B cell (primary cell): Measurements from ENCODE around the gene RPS6KL1. TPM values are rescaled to one million over a fixed set of nuclear protein-coding genes. Genes with fewer than 3 reads are reported as not detected.

Source experiments
- ATAC-seq: fragments of 200-7000 bp; cut with Tn5 transposase; one replicate; pipeline ENCODE4 v1.10.0; 2021; ENCODE audit warnings: low read depth, mild to moderate bottlenecking, moderate number of reproducible peaks, moderate library complexity
- CTCF ChIA-PET: fragments of 350-600 bp; sonication (Branson Sonifier 250); formaldehyde crosslinking; loops from one replicate; lab custom pipeline; 2021; ENCODE audit warnings: antibody characterized with exemption, inconsistent platforms; lab: Charles Lee
- POLR2A ChIA-PET: fragments of 350-600 bp; sonication (Branson Sonifier 250); formaldehyde crosslinking; loops from one replicate; lab custom pipeline; 2021; ENCODE audit warnings: antibody characterized with exemption; lab: Charles Lee
- DNase-seq: peaks from one replicate; pipeline ENCODE4 v3.0.0; 2013
- H2AFZ ChIP-seq: 2 replicates; pipeline ENCODE4 v1.6.1; 2012; ENCODE audit warnings: mild to moderate bottlenecking, low read depth, low read length; ENCODE audit not compliant: insufficient read depth, poor library complexity, severe bottlenecking
- H3K27ac ChIP-seq, 2 donors: 1 replicate in 1 of 2; 2 replicates in 1 of 2; pipeline ENCODE4 v1.5.1; 2012 to 2013; ENCODE audit warnings: low read length in 2 of 2, mild to moderate bottlenecking in 2 of 2, moderate library complexity in 1 of 2
- H3K27me3 ChIP-seq, 4 experiments: fragments of 200-600 bp in 1 of 4; sonication (generic) in 1 of 4; replicated peaks in 1 of 4; 1 replicate in 2 of 4; 2 replicates in 2 of 4; pipeline versions ENCODE4 v1.6.1 to v1.7.0; 2013 to 2016; ENCODE audit warnings: low read length in 3 of 4, mild to moderate bottlenecking in 2 of 4, mixed read lengths in 1 of 4, moderate library complexity in 1 of 4; ENCODE audit not compliant: insufficient read depth in 4 of 4, control insufficient read depth in 3 of 4; ENCODE audit errors: control extremely low read depth in 1 of 4
- H3K36me3 ChIP-seq, 2 experiments: replicated peaks in 1 of 2; 1 replicate in 1 of 2; 2 replicates in 1 of 2; pipeline versions ENCODE4 v1.6.1 to v1.7.1; 2013; ENCODE audit warnings: low read length in 1 of 2; ENCODE audit not compliant: insufficient read depth in 2 of 2, control insufficient read depth in 1 of 2; ENCODE audit errors: control extremely low read depth in 1 of 2, extremely low read depth in 1 of 2
- H3K4me1 ChIP-seq, 2 donors: fragments of 200-600 bp in 1 of 2; sonication (generic) in 1 of 2; 1 replicate in 1 of 2; 2 replicates in 1 of 2; pipeline versions ENCODE4 v1.5.1 to v1.6.1; 2013 to 2017; ENCODE audit warnings: low read length in 2 of 2; ENCODE audit not compliant: control insufficient read depth in 2 of 2, insufficient read depth in 2 of 2
- H3K4me2 ChIP-seq: replicated peaks from 2 replicates; pipeline ENCODE3; 2012; ENCODE audit warnings: mild to moderate bottlenecking, low read depth, low read length; ENCODE audit not compliant: poor library complexity, severe bottlenecking
- H3K4me3 ChIP-seq, 5 experiments: fragments of 200-600 bp in 1 of 5; sonication (generic) in 1 of 5; 1 replicate in 3 of 5; 2 replicates in 2 of 5; pipeline versions ENCODE4 v1.5.1 to v1.7.0; 2011 to 2016; ENCODE audit warnings: low read length in 4 of 5, mild to moderate bottlenecking in 4 of 5, low read depth in 2 of 5, control low read depth in 1 of 5, moderate library complexity in 1 of 5; ENCODE audit not compliant: insufficient read depth in 1 of 5; ENCODE audit errors: control extremely low read depth in 1 of 5, extremely low read depth in 1 of 5
- H3K79me2 ChIP-seq: fragments of 200-600 bp; sonication (generic); one replicate; pipeline ENCODE4 v1.6.0; 2016; ENCODE audit warnings: low read length; ENCODE audit not compliant: control insufficient read depth, insufficient read depth
- H3K9ac ChIP-seq: fragments of 200-600 bp; sonication (generic); 2 replicates; pipeline ENCODE4 v1.6.1; 2017; ENCODE audit warnings: mild to moderate bottlenecking, low read length, moderate library complexity
- H3K9me3 ChIP-seq, 3 donors: one replicate each; pipeline versions ENCODE4 v1.6.1 to v1.7.1; 2013; ENCODE audit warnings: low read length in 2 of 3; ENCODE audit not compliant: control insufficient read depth in 2 of 3, insufficient read depth in 1 of 3; ENCODE audit errors: control extremely low read depth in 1 of 3
- H4K20me1 ChIP-seq: 2 replicates; pipeline ENCODE4 v1.6.0; 2012; ENCODE audit warnings: mild to moderate bottlenecking, low read length; ENCODE audit not compliant: insufficient read depth, control insufficient read depth, poor library complexity, severe bottlenecking
- H3K27ac Mint-ChIP-seq: one replicate; pipeline ENCODE4 v1.8.0; 2021; ENCODE audit warnings: mixed read lengths
- H3K27me3 Mint-ChIP-seq: one replicate; pipeline ENCODE4 v1.8.0; 2021; ENCODE audit warnings: mixed read lengths
- H3K4me1 Mint-ChIP-seq: one replicate; pipeline ENCODE4 v1.8.0; 2021; ENCODE audit warnings: mixed read lengths
- H3K4me3 Mint-ChIP-seq: one replicate; pipeline ENCODE4 v1.8.0; 2021; ENCODE audit warnings: mixed read lengths
- H3K9me3 Mint-ChIP-seq: one replicate; pipeline ENCODE4 v1.8.0; 2022; ENCODE audit warnings: mixed read lengths; ENCODE audit not compliant: insufficient read depth
- EZH2 ChIP-seq: IDR thresholded peaks from 2 replicates; pipeline ENCODE4 v1.6.1; 2012; ENCODE audit warnings: borderline replicate concordance, low read depth, mild to moderate bottlenecking, moderate library complexity, low read length; ENCODE audit not compliant: insufficient read depth, poor library complexity, severe bottlenecking
- WGBS: methylation state at CpG from one replicate; pipeline ENCODE4 v1.1.5; 2013; ENCODE audit warnings: missing lambda C conversion rate; ENCODE audit not compliant: insufficient coverage; 5-methylcytosine and 5-hydroxymethylcytosine counted together
- intact Hi-C: fragments of 100-400 bp; cut with micrococcal nuclease; formaldehyde crosslinking; loops from one replicate; pipeline ENCODE4 v1.10.0; 2022
- polyA plus RNA-seq: library from polyadenylated mRNA; depleted of rRNA; stranded (reverse); fragments of >200 nt; gene quantifications from 2 replicates; pipeline ENCODE4 v1.2.3, GENCODE V29; 2012
- total RNA-seq, 2 donors: library from RNA; stranded (reverse); fragments of 120-200 nt in 1 of 2; gene quantifications; 1 replicate in 1 of 2; 2 replicates in 1 of 2; pipeline versions ENCODE4 v1.2.3 to v1.2.4, GENCODE V29; 2013 to 2022
- TF ChIP-seq, protein P1 (sequence below): fragments of 200-600 bp; IDR thresholded peaks from one replicate; pipeline ENCODE4 v1.8.0; 2022; ENCODE audit warnings: antibody characterized with exemption, mild to moderate bottlenecking

Gene RPS6KL1
- total and polyA plus RNA-seq, 2 donors (not counting 1 experiment from before 2014, with no cell fraction given): 3.4 to 4.4 TPM

GRCh38 chr14:74859757-74860552 is 63.1 kb downstream of the RPS6KL1 start:
- no peak overlapping the region for H3K4me3 Mint-ChIP-seq
- ATAC-seq: no peak
- no peaks in the 10 kb centered on the region for H4K20me1 ChIP-seq
- no peaks in the 10 kb centered on the region for H3K27me3 Mint-ChIP-seq
- 97% methylated on average over 2 of the region's 10 CpGs for WGBS
- H3K9ac ChIP-seq: no peak overlapping the region
- H2AFZ ChIP-seq: no peak overlapping the region
- peaks cover 0 to 3% of the 10 kb centered on the region in 2 experiments for H3K36me3 ChIP-seq
- H3K27ac ChIP-seq: no peak overlapping the region
- DNase-seq: no peak
- ChIA-PET CTCF (interaction anchor here (0.7 to 41.3 kb wide), 28 partner anchors 11 to 446 kb away, joined by 3 to 926 read pairs (median 6); partner anchors contain the start of genes ACYP1, DLST, EIF2B2 and PROX2), POLR2A (interaction anchor here (1.5 kb wide), 1 partner anchor 46 kb away, joined by 7 read pairs; no protein-coding TSS in a partner anchor)
- no peaks in the 10 kb centered on the region for H3K9me3 Mint-ChIP-seq
- peaks cover 0 to 25% of the 10 kb centered on the region in 2 donors for H3K4me1 ChIP-seq
- intact Hi-C loops: no loop called here
- H3K79me2 ChIP-seq: no peaks in the 10 kb centered on the region
- peaks cover 13% of the 10 kb centered on the region for H3K4me1 Mint-ChIP-seq
- no peak overlapping the region for H3K4me3 ChIP-seq
- no peak for TF ChIP-seq EZH2
- TF ChIP-seq, protein P1, sequence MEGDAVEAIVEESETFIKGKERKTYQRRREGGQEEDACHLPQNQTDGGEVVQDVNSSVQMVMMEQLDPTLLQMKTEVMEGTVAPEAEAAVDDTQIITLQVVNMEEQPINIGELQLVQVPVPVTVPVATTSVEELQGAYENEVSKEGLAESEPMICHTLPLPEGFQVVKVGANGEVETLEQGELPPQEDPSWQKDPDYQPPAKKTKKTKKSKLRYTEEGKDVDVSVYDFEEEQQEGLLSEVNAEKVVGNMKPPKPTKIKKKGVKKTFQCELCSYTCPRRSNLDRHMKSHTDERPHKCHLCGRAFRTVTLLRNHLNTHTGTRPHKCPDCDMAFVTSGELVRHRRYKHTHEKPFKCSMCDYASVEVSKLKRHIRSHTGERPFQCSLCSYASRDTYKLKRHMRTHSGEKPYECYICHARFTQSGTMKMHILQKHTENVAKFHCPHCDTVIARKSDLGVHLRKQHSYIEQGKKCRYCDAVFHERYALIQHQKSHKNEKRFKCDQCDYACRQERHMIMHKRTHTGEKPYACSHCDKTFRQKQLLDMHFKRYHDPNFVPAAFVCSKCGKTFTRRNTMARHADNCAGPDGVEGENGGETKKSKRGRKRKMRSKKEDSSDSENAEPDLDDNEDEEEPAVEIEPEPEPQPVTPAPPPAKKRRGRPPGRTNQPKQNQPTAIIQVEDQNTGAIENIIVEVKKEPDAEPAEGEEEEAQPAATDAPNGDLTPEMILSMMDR: no peak
- H3K27ac Mint-ChIP-seq: no peak overlapping the region
- H3K4me2 ChIP-seq: no peak overlapping the region
- no peaks in the 10 kb centered on the region for H3K27me3 ChIP-seq
- no peaks in the 10 kb centered on the region for H3K9me3 ChIP-seq

DNA sequence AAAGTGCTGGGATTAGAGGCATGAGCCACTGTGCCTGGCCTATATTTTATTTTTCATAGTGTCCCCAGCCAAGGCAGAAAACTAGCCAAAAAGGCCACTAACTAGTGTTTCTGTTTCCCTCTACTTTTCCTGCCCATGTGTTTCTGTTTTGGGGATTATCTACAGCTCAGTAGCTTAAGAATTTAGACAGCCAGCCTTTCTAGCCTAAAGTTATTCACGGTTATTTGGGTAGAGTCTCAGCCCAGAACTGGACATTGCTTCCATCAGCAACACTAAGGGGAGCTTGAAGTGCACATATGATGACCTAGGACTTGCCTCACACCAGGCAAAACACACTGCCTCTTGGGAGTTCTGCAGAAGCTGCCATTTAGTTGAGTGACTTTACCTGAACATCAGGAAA is 65.0 kb downstream of the RPS6KL1 start:
- CTCF ChIA-PET: interaction anchor here (1.4 to 41.3 kb wide), 7 partner anchors 9 to 249 kb away, joined by 3 to 926 read pairs (median 82); partner anchors contain the start of genes DLST and PROX2
- intact Hi-C loops: no loop called here
- Histone ChIP-seq H2AFZ (no peak overlapping the region), H3K4me2 (no peak overlapping the region), H4K20me1 (no peaks in the 10 kb centered on the region), H3K4me3 (no peak overlapping the region), H3K36me3 (peaks cover 0 to 3% of the 10 kb centered on the region in 2 experiments), H3K9me3 (no peaks in the 10 kb centered on the region), H3K79me2 (no peaks in the 10 kb centered on the region), H3K4me1 (peaks cover 3 to 29% of the 10 kb centered on the region in 2 donors), H3K27ac (no peak overlapping the region), H3K9ac (no peak overlapping the region), H3K27me3 (no peaks in the 10 kb centered on the region)
- no peak overlapping the region for H3K27ac Mint-ChIP-seq
- ATAC-seq: no peak
- peaks cover 23% of the 10 kb centered on the region for H3K4me1 Mint-ChIP-seq
- DNase-seq: no peak
- no peak overlapping the region for H3K4me3 Mint-ChIP-seq
- TF ChIP-seq, protein P1: no peak
- no peak for TF ChIP-seq EZH2
- 86% methylated on average over 1 of the region's 1 CpG for WGBS
- H3K27me3 Mint-ChIP-seq: no peaks in the 10 kb centered on the region
- POLR2A ChIA-PET: no interaction called here
- no peaks in the 10 kb centered on the region for H3K9me3 Mint-ChIP-seq
